Measurements from ENCODE around the gene PMM1. TPM values are rescaled to one million over a fixed set of nuclear protein-coding genes. Genes with fewer than 3 reads are reported as not detected.
"Not testable (repeated sequence)": the region's sequence is repeated elsewhere in the genome, so short reads cannot be mapped to it uniquely, and the experiment has no call there.

Gene PMM1
- total RNA-seq = 16.2 TPM
- long read RNA-seq, transcript PMM1-201 (8 exons, 1,298 nt) = major isoform, 11 of 11 reads
- long read RNA-seq, partial matches to known transcripts = 0 of 11 reads
- long read RNA-seq, other reads (novel, unspliced or antisense) = 0 of 11 reads

GRCh38 chr22:41589391-41590241, at the start of gene PMM1:
PMM1 (minus strand) TSS chr22:41589840; CDS start chr22:41589805, 35 bp downstream.
- intact Hi-C loops (cut with DNase I) = loop anchor here (2.0 kb wide), 1 partner anchor 31 kb away; the partner anchor contains the start of genes DESI1 and XRCC6
- ATAC-seq (peak; percentile 99), DNase-seq (ENCODE audit: missing footprints) (peak; percentile 100)

GRCh38 chr22:41638748-41639147, 49.1 kb upstream of the PMM1 start:
- ATAC-seq (peak; percentile 15), DNase-seq (ENCODE audit: missing footprints) (no peak)
- intact Hi-C loops (cut with DNase I) = no loop called here

GRCh38 chr22:41638124-41638523, 48.5 kb upstream of the PMM1 start:
- intact Hi-C loops (cut with DNase I) = no loop called here
- DNase-seq (ENCODE audit: missing footprints) (no peak), ATAC-seq (no peak)

- ATAC-seq; intact Hi-C loops (cut with DNase I): not testable (repeated sequence)
Observed at GRCh38 chr22:41637623-41638022, 48.0 kb upstream of the PMM1 start.

GRCh38 chr22:41636467-41636866, 46.8 kb upstream of the PMM1 start:
- DNase-seq (ENCODE audit: missing footprints) = no peak

More at GRCh38 chr22:41637623-41638022, 48.0 kb upstream of the PMM1 start:
- not testable (repeated sequence) for DNase-seq (ENCODE audit: missing footprints)

GRCh38 chr22:41634610-41635009, 45.0 kb upstream of the PMM1 start:
- DNase-seq (ENCODE audit: missing footprints); intact Hi-C loops (cut with DNase I); ATAC-seq: not testable (repeated sequence)

More at GRCh38 chr22:41636467-41636866, 46.8 kb upstream of the PMM1 start:
- intact Hi-C loops (cut with DNase I) = no loop called here
- ATAC-seq = peak; percentile 75

- intact Hi-C loops (cut with DNase I); ATAC-seq; DNase-seq (ENCODE audit: missing footprints): not testable (repeated sequence)
Observed at GRCh38 chr22:41631615-41632014, 42.0 kb upstream of the PMM1 start.

- intact Hi-C loops (cut with DNase I); DNase-seq (ENCODE audit: missing footprints); ATAC-seq: not testable (repeated sequence)
Observed at GRCh38 chr22:41631115-41631514, 41.5 kb upstream of the PMM1 start.

GRCh38 chr22:41625577-41625976, 35.9 kb upstream of the PMM1 start:
- intact Hi-C loops (cut with DNase I) = no loop called here
- no peak for ATAC-seq

GRCh38 chr22:41621911-41622179, 32.2 kb upstream of the PMM1 start:
- intact Hi-C loops (cut with DNase I) = loop anchor here (2.0 kb wide), 1 partner anchor 33 kb away; the partner anchor contains the start of gene PMM1
- ATAC-seq = no peak
- no peak for DNase-seq (ENCODE audit: missing footprints)

More at GRCh38 chr22:41625577-41625976, 35.9 kb upstream of the PMM1 start:
- no peak for DNase-seq (ENCODE audit: missing footprints)

- DNase-seq (ENCODE audit: missing footprints) = peak; percentile 100
- intact Hi-C loops (cut with DNase I) = loop anchor here (2.0 kb wide), 1 partner anchor 33 kb away; the partner anchor contains the start of gene PMM1
Observed at GRCh38 chr22:41621099-41621910, 31.7 kb upstream of the PMM1 start, which contains the start of gene XRCC6. XRCC6 (plus strand) TSS chr22:41621295; CDS start chr22:41622005, 710 bp downstream.

GRCh38 chr22:41620589-41621098, 31.0 kb upstream of the PMM1 start, which contains the start of gene DESI1:
DESI1 (minus strand) TSS chr22:41621043; CDS start chr22:41620839, 204 bp downstream.
- ATAC-seq (peak; percentile 36), DNase-seq (ENCODE audit: missing footprints) (no peak)
- intact Hi-C loops (cut with DNase I) = loop anchor here (2.0 kb wide), 1 partner anchor 32 kb away; the partner anchor contains the start of gene PMM1

More at GRCh38 chr22:41621099-41621910, 31.7 kb upstream of the PMM1 start, which contains the start of gene XRCC6:
- peak; percentile 98 for ATAC-seq

- DNase-seq (ENCODE audit: missing footprints) (no peak), ATAC-seq (no peak)
- intact Hi-C loops (cut with DNase I) = loop anchor here (2.0 kb wide), 1 partner anchor 31 kb away; the partner anchor contains the start of gene PMM1
Observed at GRCh38 chr22:41619979-41620588, 30.4 kb upstream of the PMM1 start.

GRCh38 chr22:41613456-41613855, 23.8 kb upstream of the PMM1 start:
- no peak for ATAC-seq
- intact Hi-C loops (cut with DNase I) = no loop called here

GRCh38 chr22:41612603-41613306, 23.1 kb upstream of the PMM1 start:
- intact Hi-C loops (cut with DNase I) = no loop called here
- DNase-seq (ENCODE audit: missing footprints) (no peak), ATAC-seq (no peak)

More at GRCh38 chr22:41613456-41613855, 23.8 kb upstream of the PMM1 start:
- DNase-seq (ENCODE audit: missing footprints) = no peak

GRCh38 chr22:41608386-41608785, 18.7 kb upstream of the PMM1 start:
- intact Hi-C loops (cut with DNase I) = no loop called here
- DNase-seq (ENCODE audit: missing footprints) (no peak), ATAC-seq (peak; percentile 78)

GRCh38 chr22:41603873-41604332, 14.3 kb upstream of the PMM1 start:
- DNase-seq (ENCODE audit: missing footprints) = no peak
- intact Hi-C loops (cut with DNase I) = no loop called here
- ATAC-seq = no peak

Measured in Right ventricle myocardium inferior (tissue), 1 donor.